GM18508 (cell line): ENCODE measurements around the gene MEF2C.
"Not testable (repeated sequence)": the region's sequence is repeated elsewhere in the genome, so short reads cannot be mapped to it uniquely, and the experiment has no call there.

Experiments used
- ATAC-seq: cut with Tn5 transposase; IDR thresholded peaks from one replicate; pipeline ENCODE4 v1.9.1; 2021; ENCODE audit warnings: moderate number of reproducible peaks; ENCODE audit not compliant: insufficient read depth, unreplicated experiment

MEF2C gene

GRCh38 chr5:88868468-88869068 lies 14.4 kb downstream of the MEF2C start:
- ATAC-seq = no peak

DNA sequence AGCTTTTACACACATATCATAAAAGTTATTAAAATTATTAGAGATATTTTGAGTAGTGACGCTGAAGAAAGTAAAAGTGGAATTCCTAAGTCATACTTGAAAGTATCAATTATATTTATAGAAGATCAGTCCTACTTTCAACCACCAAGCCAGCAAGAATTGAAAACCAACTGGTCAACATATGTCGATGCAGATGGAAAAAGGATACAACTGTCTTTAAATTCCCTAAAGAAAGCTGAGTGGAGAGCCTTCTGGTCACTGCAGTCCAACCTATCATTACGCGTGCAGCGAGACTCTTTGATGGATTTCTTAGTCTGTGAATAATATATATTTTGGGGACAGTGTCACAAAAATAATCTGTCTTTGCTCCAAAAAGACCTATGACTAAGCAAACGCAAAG lies 15.3 kb downstream of the MEF2C start:
- no peak for ATAC-seq

- ATAC-seq = no peak
Observed at GRCh38 chr5:88863523-88863922, 19.5 kb downstream of the MEF2C start.

GRCh38 chr5:88862547-88863175 lies 20.3 kb downstream of the MEF2C start:
- no peak for ATAC-seq

DNA sequence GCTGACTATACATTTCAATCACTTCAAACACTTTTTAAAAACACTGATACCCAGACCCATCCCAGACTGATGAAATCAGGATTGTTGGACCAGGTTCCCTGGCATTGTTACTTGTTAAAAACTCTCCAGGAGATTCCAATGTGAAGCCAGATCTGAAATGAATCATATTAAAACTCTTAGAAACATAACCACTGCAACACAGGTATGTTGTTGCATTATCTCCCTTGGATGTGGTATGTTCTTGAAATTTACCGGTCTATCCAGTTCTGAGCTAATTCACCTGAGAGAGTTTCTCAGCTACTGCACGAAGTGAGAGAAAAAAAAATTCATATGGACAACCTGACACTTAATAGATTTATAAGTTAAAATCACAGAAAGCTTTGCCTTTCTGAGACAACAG lies 21.8 kb downstream of the MEF2C start:
- ATAC-seq = no peak

DNA sequence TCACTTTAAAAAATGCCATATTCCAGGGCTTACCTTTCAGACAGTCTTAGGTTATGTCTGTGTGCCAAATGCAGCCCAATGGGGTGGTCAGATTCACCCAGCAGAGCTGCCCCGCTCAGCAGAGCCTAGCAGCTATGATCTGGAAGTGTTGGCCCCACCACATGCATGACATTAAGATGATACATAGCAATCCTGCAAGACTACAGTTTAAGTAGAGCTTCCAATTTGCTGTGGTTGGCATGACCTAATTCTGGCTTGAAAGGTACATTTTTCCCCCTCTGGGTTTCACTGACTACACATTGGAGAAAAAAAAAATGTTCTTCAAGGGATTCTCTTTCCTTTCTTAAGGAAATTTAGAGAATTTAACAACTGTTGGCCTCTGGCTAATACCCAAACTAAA lies 22.5 kb downstream of the MEF2C start:
- no peak for ATAC-seq

- ATAC-seq = no peak
Observed at GRCh38 chr5:88858392-88858791, 24.6 kb downstream of the MEF2C start.

GRCh38 chr5:88856381-88856780 lies 26.6 kb downstream of the MEF2C start:
- ATAC-seq = not testable (repeated sequence)

- ATAC-seq = no peak
Observed at GRCh38 chr5:88854769-88855168, 28.2 kb downstream of the MEF2C start.

DNA sequence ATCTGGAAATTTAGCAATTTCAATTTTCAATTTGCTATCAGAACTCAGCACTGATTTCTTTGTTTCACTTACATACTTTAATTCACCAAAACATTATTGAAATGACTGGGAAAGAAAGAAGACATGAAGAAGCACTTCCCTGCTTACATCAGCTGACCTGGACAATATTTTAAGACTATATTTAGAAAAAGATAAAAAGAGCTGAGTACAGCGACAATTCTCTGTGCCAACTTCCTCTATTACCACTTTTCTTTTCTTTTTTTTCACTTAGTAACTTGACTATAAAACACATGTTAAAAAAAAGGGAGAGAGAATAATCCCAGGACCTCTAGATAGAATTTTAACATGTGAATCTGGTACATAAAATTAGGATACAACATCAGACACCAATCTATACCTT lies 35.6 kb downstream of the MEF2C start:
- ATAC-seq = no peak

- no peak for ATAC-seq
Observed at GRCh38 chr5:88846434-88846833, 36.5 kb downstream of the MEF2C start.

GRCh38 chr5:88845081-88845697 lies 37.8 kb downstream of the MEF2C start:
- peak; percentile 82 for ATAC-seq

- no peak for ATAC-seq
Observed at GRCh38 chr5:88842784-88843183, 40.2 kb downstream of the MEF2C start.

DNA sequence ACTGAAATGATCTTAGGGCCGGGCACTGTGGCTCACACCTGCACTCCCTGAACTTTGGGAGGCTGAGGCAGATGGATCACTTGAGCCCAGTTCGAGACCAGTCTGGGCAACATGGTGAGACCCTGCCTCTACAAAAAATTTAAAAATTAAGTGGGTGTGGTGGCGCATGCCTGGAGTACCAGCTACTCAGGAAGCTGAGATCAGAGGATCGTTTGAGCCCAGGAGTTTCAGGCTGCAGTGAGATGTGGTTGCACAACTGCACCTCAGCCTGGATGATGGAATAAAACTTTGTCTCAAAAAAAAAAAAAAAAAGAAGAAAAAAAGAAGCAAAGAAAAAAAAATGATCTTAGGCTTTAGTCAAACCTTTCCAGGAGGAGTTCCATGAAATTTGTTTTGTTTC lies 41.8 kb downstream of the MEF2C start:
- no peak for ATAC-seq

DNA sequence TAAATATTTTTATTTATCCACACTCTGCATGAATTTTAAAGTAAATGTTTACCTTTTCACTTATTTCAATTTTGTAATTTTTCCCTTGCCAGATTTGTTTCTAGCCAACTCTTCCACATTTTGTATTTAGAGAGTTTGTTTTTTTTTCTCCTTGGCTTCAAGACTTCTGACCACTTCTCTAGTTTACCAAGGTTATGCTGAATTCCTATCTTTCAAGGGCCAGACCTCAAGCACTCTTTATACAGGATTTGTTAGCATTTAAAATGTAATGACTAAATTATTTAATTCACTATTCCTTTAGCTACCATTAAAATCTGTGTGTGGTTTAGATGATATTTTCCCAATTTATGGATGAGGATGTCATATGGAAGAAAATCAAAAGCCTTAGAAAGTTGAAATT lies 42.5 kb downstream of the MEF2C start:
- ATAC-seq = no peak

GRCh38 chr5:88839238-88839637 lies 43.7 kb downstream of the MEF2C start:
- no peak for ATAC-seq

GRCh38 chr5:88838500-88838899 lies 44.5 kb downstream of the MEF2C start:
- no peak for ATAC-seq

DNA sequence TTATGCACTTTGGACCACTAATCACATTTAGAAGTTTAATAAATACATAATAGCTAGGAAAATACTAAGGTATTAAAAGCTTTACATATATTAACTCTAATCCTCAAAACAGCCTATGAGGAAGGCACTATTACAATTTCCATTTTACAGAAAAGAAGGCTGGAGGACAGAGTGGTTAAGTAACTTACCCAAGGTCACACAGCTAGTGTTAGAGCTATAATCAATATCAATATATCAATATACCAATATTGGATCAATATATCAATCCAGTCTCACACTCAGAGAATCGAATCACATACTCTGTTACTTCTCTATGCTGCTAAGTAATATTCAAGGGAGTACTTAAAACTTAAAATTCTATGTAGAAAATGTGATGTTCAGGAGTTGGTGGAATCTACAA lies 45.2 kb downstream of the MEF2C start:
- no peak for ATAC-seq

GRCh38 chr5:88837222-88837621 lies 45.8 kb downstream of the MEF2C start:
- no peak for ATAC-seq

DNA sequence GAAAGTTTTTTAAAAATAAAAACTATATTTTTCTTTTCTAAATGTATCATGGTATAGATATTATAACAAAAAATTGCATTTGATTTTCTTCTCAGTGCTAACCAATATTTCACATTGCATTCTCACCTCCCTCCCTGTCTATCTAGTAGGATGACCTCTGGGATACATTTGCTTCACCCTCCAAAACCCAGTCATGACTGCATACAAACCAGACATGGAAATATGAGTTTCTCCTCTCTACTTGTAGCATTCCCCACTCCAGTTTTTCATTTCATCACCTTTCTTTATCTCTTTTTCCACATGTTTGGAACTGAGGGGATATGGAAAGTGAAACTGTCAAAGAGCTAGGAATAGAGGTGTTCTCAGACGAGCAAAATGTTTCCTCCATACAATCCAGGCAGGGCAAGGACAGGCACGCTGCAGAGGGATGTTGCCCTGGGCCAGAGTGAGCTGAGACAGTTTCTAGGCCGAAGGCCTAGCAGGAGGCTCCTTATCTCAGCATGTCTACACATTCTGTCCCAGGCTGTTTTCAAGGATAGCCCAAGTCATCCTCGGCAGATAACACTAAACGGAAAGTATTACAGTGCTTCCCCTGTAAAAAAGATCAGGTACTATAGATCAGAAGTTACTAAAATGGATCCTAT lies 46.7 kb downstream of the MEF2C start:
- no peak for ATAC-seq

GRCh38 chr5:88834499-88834898 lies 48.5 kb downstream of the MEF2C start:
- ATAC-seq = no peak

DNA sequence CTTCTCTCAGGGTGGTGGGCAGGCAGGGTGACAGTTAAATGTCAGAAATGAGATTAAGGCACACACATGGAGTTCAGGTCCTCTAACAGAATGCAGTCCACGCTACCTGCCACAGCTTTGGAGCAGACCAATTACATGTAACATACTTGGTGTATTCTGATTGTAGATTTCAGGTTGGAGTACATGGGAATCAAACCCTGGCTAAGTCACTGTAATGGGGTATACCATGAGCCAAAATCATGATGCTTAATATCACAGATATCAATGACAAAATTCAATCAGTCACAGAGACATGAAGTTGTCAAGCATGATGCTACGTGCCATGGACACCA lies 48.9 kb downstream of the MEF2C start:
- ATAC-seq = no peak
